ENCODE results near the gene KRT6C.

The KRT6C gene

GRCh38 chr12:52498946-52499345 is 25.3 kb upstream of the KRT6C start:
- no peak for TF ChIP-seq CTCF (IDR thresholded peaks at IDR 0.05; ENCODE audit: low read depth, low read length, missing control alignments)
- no peak overlapping the region for H3K4me3 ChIP-seq (replicated peaks; ENCODE audit: low read depth, low read length)
- no peak for DNase-seq (ENCODE audit: extremely low read depth, low read depth)

- no peak for DNase-seq (ENCODE audit: extremely low read depth, low read depth)
- no peak overlapping the region for H3K4me3 ChIP-seq (replicated peaks; ENCODE audit: low read depth, low read length)
- no peak for TF ChIP-seq CTCF (IDR thresholded peaks at IDR 0.05; ENCODE audit: low read depth, low read length, missing control alignments)
These were observed 24.4 kb upstream of the KRT6C start for GRCh38 chr12:52497975-52498374.

- peak; percentile 5 for DNase-seq (ENCODE audit: extremely low read depth, low read depth)
- H3K4me3 ChIP-seq (replicated peaks; ENCODE audit: low read depth, low read length), result no peak overlapping the region
These were observed 23.0 kb upstream of the KRT6C start for GRCh38 chr12:52496590-52497071.

DNA sequence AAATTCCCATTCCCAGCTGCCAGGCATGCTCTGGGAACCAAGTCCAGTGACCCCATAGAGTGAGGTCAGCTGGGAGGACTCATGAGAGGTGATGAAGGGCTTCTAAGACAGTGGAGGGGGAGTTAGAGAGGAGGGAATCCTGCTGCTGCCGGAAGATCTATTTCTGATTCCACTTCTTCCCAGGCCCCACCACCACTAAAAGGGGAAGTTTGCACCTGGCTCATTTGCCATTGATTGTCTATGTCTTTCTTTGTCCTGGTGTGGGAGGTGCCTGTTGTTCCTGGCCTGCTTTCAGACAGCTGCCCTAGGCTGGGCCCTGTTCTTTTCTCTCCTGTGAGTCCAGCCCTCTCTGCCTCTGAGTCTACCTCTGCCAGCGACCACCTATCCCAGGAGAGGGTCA is 22.4 kb upstream of the KRT6C start:
- no peak for TF ChIP-seq CTCF (IDR thresholded peaks at IDR 0.05; ENCODE audit: low read depth, low read length, missing control alignments)
- DNase-seq (ENCODE audit: extremely low read depth, low read depth), result no peak
- H3K4me3 ChIP-seq (replicated peaks; ENCODE audit: low read depth, low read length), result no peak overlapping the region

More at GRCh38 chr12:52496590-52497071, 23.0 kb upstream of the KRT6C start:
- no peak for TF ChIP-seq CTCF (IDR thresholded peaks at IDR 0.05; ENCODE audit: low read depth, low read length, missing control alignments)

DNA sequence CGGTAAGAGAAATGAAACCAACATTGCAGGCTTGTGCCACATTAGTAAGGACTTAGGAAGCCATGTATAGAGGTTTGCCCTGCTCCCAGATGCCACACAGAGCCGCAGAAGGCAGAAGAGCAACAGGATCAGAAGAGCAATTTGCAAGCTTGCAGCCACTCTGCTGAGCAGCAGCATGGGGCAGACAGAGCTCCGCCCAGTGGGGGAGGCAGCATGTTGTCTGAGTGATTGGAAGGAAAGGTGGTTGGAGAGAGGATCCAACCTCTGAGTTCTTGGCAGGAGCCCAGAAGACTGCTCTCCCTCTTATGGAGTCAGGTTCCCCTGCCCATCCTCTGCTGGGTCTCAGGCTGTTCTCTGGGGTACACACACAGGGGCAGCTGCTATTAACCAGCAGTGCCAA is 21.8 kb upstream of the KRT6C start:
- no peak overlapping the region for H3K4me3 ChIP-seq (replicated peaks; ENCODE audit: low read depth, low read length)
- TF ChIP-seq CTCF (IDR thresholded peaks at IDR 0.05; ENCODE audit: low read depth, low read length, missing control alignments), result no peak
- no peak for DNase-seq (ENCODE audit: extremely low read depth, low read depth)

- DNase-seq (ENCODE audit: extremely low read depth, low read depth), result no peak
- no peak overlapping the region for H3K4me3 ChIP-seq (replicated peaks; ENCODE audit: low read depth, low read length)
- TF ChIP-seq CTCF (IDR thresholded peaks at IDR 0.05; ENCODE audit: low read depth, low read length, missing control alignments), result no peak
These were observed 20.9 kb upstream of the KRT6C start for GRCh38 chr12:52494518-52494917.

- H3K4me3 ChIP-seq (replicated peaks; ENCODE audit: low read depth, low read length), result no peak overlapping the region
- DNase-seq (ENCODE audit: extremely low read depth, low read depth), result no peak
- no peak for TF ChIP-seq CTCF (IDR thresholded peaks at IDR 0.05; ENCODE audit: low read depth, low read length, missing control alignments)
These were observed 20.5 kb upstream of the KRT6C start for GRCh38 chr12:52494100-52494499.
